AG09319 (cell line): ENCODE results near the gene RCOR1.
"Not testable (repeated sequence)": the region's sequence is repeated elsewhere in the genome, so short reads cannot be mapped to it uniquely, and the experiment has no call there.

Experiments
- DNase-seq: peaks from one replicate; pipeline ENCODE4 v3.0.0-alpha.2; 2010; ENCODE audit warnings: low read depth; ENCODE audit errors: extremely low read depth
- CTCF ChIP-seq: IDR thresholded peaks from 2 replicates; pipeline ENCODE4 v1.5.1; 2011; ENCODE audit warnings: low read depth, mild to moderate bottlenecking, inconsistent platforms, low read length, moderate library complexity

The RCOR1 gene

GRCh38 chr14:102565331-102565887 is 27.0 kb upstream of the RCOR1 start:
- no peak for DNase-seq
- no peak for TF ChIP-seq CTCF

GRCh38 chr14:102565959-102566358 is 26.5 kb upstream of the RCOR1 start:
- TF ChIP-seq CTCF: no peak
- DNase-seq: no peak

GRCh38 chr14:102568115-102568614 is 24.3 kb upstream of the RCOR1 start:
- TF ChIP-seq CTCF: no peak
- DNase-seq: no peak

- no peak for TF ChIP-seq CTCF
- DNase-seq: no peak
Measured at GRCh38 chr14:102570334-102570995, 22.0 kb upstream of the RCOR1 start.

GRCh38 chr14:102571043-102571442 is 21.4 kb upstream of the RCOR1 start:
- no peak for TF ChIP-seq CTCF
- DNase-seq: no peak

GRCh38 chr14:102571478-102572042 is 20.9 kb upstream of the RCOR1 start:
- TF ChIP-seq CTCF: no peak
- DNase-seq: no peak

- not testable (repeated sequence) for DNase-seq
Measured at GRCh38 chr14:102573161-102573560, 19.3 kb upstream of the RCOR1 start.
